K562 (cell line): ENCODE data around the gene EHBP1L1. TPM values are rescaled to one million over a fixed set of nuclear protein-coding genes. Genes with fewer than 3 reads are reported as not detected.

Source experiments
- CHD4 ChIP-seq: fragments of 200-600 bp; sonication (generic); IDR thresholded peaks from 3 replicates; pipeline ENCODE4 v1.6.1; 2012; ENCODE audit warnings: low read depth, mild to moderate bottlenecking, mixed read lengths, low read length, inconsistent platforms; ENCODE audit not compliant: insufficient read depth, insufficient replicate concordance, poor library complexity, severe bottlenecking
- E2F1 ChIP-seq: sonication (generic); formaldehyde crosslinking; IDR thresholded peaks from 2 replicates; pipeline ENCODE4 v1.8.1; 2023; ENCODE audit warnings: mild to moderate bottlenecking, missing genetic modification reagents, moderate library complexity
- ELF1 ChIP-seq: fragments of 200-800 bp; sonication (Bioruptor generic); IDR thresholded peaks from 2 replicates; pipeline ENCODE4 v1.6.1; 2016; ENCODE audit warnings: missing genetic modification characterization, missing compliant biosample characterization
- RBM39 ChIP-seq: fragments of 200-400 bp; formaldehyde crosslinking; optimal IDR thresholded peaks from 2 replicates; pipeline ENCODE3; 2018; ENCODE audit warnings: low read depth, low read length
- RREB1 ChIP-seq: fragments of 250-450 bp; sonication (Bioruptor Pico); IDR thresholded peaks from 2 replicates; pipeline ENCODE4 v1.4.0; 2020
- SMAD1 ChIP-seq: fragments of 150-350 bp; IDR thresholded peaks from 2 replicates; pipeline ENCODE4 v1.6.1; 2014; ENCODE audit warnings: low read length, low read depth; ENCODE audit not compliant: partially characterized antibody
- STAT6 ChIP-seq: sonication (generic); formaldehyde crosslinking; IDR thresholded peaks from 2 replicates; pipeline ENCODE4 v1.8.1; 2023; ENCODE audit warnings: mild to moderate bottlenecking, missing genetic modification reagents
- TARDBP ChIP-seq: fragments of 450-650 bp; IDR thresholded peaks from 2 replicates; pipeline ENCODE4 v1.6.1; 2016
- TEAD1 ChIP-seq, 2 experiments: fragments of 450-650 bp in 1 of 2; sonication (generic) in 1 of 2; formaldehyde crosslinking; IDR thresholded peaks; 2 replicates each; pipeline versions ENCODE4 v1.4.0 to v1.8.0; 2020 to 2022; ENCODE audit warnings: mild to moderate bottlenecking in 2 of 2, missing genetic modification reagents in 1 of 2
- ZBTB43 ChIP-seq: sonication (generic); formaldehyde crosslinking; IDR thresholded peaks from 2 replicates; pipeline ENCODE4 v1.8.0; 2023; ENCODE audit warnings: mild to moderate bottlenecking, missing genetic modification reagents
- ZKSCAN3 ChIP-seq: fragments of 250-450 bp; sonication (Bioruptor Pico); IDR thresholded peaks from 2 replicates; pipeline ENCODE4 v1.4.0; 2020
- ZNF12 ChIP-seq: sonication (generic); formaldehyde crosslinking; IDR thresholded peaks from 2 replicates; pipeline ENCODE4 v1.4.0; 2020; ENCODE audit warnings: mild to moderate bottlenecking, missing genetic modification reagents
- ZNF507 ChIP-seq: conservative IDR thresholded peaks from 2 replicates; pipeline ENCODE4 v1.6.1; 2017; ENCODE audit warnings: missing genetic modification characterization, missing compliant biosample characterization
- ZNF511 ChIP-seq: sonication (generic); formaldehyde crosslinking; IDR thresholded peaks from 2 replicates; pipeline ENCODE4 v1.8.0; 2022; ENCODE audit warnings: mild to moderate bottlenecking, missing genetic modification reagents
- ZNF695 ChIP-seq: fragments of 450-650 bp; formaldehyde crosslinking; IDR thresholded peaks from 2 replicates; pipeline ENCODE4 v1.4.0; 2020; ENCODE audit warnings: mild to moderate bottlenecking, moderate library complexity
- polyA plus RNA-seq, 8 experiments: library from polyadenylated mRNA; depleted of rRNA in 4 of 8; stranded (reverse) in 5 of 8; unstranded in 3 of 8; fragments of >200 nt; fragmentation: Nextera tagmentation in 2 of 8; fragmentation: Illumina TruSeq in 1 of 8; extraction: Ambion mirVana in 2 of 8; extraction: Trizol in 1 of 8; gene quantifications; 2 replicates each; pipeline versions ENCODE4 v1.2.1 to v1.2.3, GENCODE V29; 2011 to 2014; ENCODE audit warnings: inconsistent platforms in 1 of 8, missing spikeins in 1 of 8
- total RNA-seq, 7 experiments: library from RNA; depleted of rRNA in 6 of 7; stranded (reverse); fragments of >200 nt in 6 of 7; fragmentation: Illumina TruSeq in 2 of 7; extraction: Trizol in 2 of 7; gene quantifications; 2 replicates each; pipeline versions ENCODE4 v1.2.1 to v1.2.3, GENCODE V29; 2011 to 2021; ENCODE audit warnings: low replicate concordance in 1 of 7

EHBP1L1 gene
- total and polyA plus RNA-seq, 9 of the 15 experiments (the other 6 are each of a cell fraction or from before 2014, with no cell fraction given) = 0.03 to 87.1 (median 26.3) TPM

DNA sequence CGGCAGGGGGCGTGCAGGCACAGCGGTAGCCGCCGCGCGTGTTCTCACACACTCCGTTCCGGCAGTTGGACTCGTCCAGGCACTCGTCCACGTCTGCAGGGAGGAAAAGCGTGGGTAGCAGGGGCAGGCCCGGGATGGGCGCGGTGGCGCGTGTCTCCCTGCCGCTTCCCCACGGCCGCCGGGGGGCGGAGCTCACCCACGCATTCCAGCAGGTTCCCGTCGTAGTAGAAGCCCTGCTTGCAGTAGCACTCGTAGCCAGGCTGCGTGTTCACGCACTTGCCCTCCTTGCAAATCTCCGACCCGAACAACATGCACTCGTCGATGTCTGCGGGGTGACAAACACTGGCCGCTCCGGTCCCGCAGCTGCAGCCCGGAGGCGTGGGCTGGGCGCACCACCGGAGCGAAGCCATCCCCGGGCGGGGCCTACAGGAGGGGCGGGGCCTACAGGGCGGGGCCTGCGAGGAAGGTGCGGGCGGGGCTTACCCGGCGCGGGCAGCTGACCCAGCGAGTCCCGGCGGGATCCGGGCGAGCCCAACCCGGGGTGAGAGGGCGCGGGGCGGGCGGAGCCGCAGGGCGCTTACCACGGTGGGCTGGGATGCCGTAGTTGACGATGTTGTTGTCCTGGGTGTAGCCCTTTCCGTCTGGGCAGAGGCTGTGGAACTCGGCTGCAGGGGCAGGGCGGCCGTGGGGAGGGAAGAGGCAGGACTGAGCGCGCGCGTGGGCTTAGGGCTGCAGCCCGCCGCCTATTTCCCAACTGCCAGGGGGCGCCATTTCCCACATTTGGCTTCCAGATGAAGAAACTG is 35.4 kb upstream of the EHBP1L1 start (continued):
- TF ChIP-seq ZKSCAN3 (no peak), TEAD1 (CRISPR knock-in tag; IDR thresholded peaks at IDR 0.05) (peak; percentile 11 to 92; a peak in 1 of 4 replicates), TARDBP (0 out of 2 replicates have a peak, but pooled peaks have one; percentile 40), ZNF695 (CRISPR knock-in tag) (no peak), ELF1 (tag) (peak; percentile 78; the same call in 1 of the 2 replicates), E2F1 (CRISPR knock-in tag) (peak; percentile 81; the same call in 1 of the 2 replicates), RREB1 (CRISPR knock-in tag) (0 out of 2 replicates have a peak, but pooled peaks have one; percentile 26), ZNF507 (tag) (no peak), SMAD1 (no peak), ZBTB43 (CRISPR knock-in tag) (0 out of 2 replicates have a peak, but pooled peaks have one; percentile 53), ZNF12 (CRISPR knock-in tag) (no peak), CHD4 (no peak), RBM39 (no peak), ZNF511 (CRISPR knock-in tag) (peak; percentile 37; the same call in 1 of the 2 replicates), STAT6 (CRISPR knock-in tag) (no peak)
